ENCODE results near the gene DPM2.

DPM2 gene

DNA sequence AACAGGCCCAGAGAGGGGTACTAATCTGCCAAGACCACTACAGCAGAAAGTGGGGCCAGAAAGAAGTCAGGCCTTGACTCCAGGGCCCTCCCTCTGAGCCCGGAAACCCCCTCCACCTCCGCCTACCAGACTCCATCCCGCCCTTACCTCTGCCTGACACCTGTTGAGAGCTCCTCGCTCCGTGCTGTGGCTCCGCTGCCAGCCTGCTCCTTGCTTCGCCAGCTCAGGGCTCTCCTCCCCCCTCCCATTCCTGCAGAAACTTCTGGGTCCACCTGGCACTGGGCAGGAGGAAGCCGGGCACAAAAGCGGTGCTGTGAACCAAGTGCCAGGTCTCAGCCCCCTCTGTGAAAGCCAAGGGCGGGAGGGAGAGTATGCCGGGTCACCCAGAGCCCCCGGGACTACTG, 31.9 kb downstream of the DPM2 start:
- no peak overlapping the region for H3K4me3 ChIP-seq (ENCODE audit: low read length)
- TF ChIP-seq, protein P1, sequence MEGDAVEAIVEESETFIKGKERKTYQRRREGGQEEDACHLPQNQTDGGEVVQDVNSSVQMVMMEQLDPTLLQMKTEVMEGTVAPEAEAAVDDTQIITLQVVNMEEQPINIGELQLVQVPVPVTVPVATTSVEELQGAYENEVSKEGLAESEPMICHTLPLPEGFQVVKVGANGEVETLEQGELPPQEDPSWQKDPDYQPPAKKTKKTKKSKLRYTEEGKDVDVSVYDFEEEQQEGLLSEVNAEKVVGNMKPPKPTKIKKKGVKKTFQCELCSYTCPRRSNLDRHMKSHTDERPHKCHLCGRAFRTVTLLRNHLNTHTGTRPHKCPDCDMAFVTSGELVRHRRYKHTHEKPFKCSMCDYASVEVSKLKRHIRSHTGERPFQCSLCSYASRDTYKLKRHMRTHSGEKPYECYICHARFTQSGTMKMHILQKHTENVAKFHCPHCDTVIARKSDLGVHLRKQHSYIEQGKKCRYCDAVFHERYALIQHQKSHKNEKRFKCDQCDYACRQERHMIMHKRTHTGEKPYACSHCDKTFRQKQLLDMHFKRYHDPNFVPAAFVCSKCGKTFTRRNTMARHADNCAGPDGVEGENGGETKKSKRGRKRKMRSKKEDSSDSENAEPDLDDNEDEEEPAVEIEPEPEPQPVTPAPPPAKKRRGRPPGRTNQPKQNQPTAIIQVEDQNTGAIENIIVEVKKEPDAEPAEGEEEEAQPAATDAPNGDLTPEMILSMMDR (IDR thresholded peaks at IDR 0.05; ENCODE audit: insufficient read depth, low read depth, low read length, missing control alignments): no peak
- DNase-seq (ENCODE audit: low read depth): no peak

DNA sequence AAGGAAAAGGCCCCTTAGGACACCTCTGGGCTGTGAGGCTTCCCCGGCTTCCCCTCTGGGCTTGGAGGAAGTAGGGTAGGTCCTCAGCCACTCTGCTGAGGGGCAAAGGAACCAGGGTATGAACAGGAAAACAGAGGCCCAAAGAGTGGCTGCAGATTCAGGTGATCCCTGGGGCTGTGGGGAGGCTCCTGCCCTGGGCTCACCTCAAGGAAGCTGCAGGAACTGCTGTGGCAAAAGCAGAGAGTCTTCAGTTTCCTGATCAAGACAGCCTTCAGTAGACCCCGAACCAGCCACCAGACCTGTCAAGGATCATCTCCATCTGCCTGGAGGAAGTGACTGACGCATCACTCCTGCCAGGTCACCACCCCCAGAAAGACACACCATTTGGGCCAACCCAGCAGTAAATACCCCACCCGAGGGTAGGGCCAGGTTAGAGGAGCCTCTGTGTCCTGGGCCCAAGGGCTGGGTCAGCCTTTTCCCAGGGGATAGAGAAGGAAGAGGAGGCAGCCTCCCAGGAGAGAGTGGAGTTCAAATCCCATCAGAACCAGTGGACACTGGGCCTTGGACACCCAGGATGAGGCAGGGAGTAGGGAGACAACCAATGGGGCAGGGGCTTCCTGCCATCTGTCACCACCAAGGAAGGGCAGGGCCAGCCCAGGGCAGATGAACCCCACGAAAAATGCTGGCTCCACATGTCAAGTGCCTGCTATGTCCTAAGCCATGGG, 32.5 kb downstream of the DPM2 start:
- TF ChIP-seq, protein P1 (IDR thresholded peaks at IDR 0.05; ENCODE audit: insufficient read depth, low read depth, low read length, missing control alignments): no peak
- no peak for DNase-seq (ENCODE audit: low read depth)
- no peak overlapping the region for H3K4me3 ChIP-seq (ENCODE audit: low read length)

DNA sequence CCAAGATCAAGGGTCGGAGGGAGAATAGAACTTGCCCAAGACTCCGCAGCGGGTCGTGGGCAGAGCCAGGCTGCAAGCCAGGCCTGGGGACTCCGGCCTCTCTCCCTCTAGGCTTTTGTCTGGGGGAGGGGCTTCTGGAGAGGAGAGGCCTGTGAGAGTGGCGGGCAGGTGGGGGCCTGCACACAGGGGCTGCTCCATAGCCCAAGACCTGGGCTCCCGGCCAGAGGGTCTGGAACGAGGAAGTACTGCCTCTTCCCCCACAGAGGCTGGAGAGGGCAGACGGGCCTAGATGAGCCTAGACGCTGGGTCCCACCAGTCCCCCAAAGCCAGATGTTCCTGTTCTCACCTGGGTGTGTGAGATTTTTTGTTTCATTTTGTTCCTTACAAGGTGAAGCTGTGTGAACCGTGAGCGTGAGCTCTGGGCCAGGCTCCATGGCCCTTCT, 33.1 kb downstream of the DPM2 start:
- peak; percentile 54 for DNase-seq (ENCODE audit: low read depth)
- H3K4me3 ChIP-seq (ENCODE audit: low read length): no peak overlapping the region
- TF ChIP-seq, protein P1 (IDR thresholded peaks at IDR 0.05; ENCODE audit: insufficient read depth, low read depth, low read length, missing control alignments): no peak

DNA sequence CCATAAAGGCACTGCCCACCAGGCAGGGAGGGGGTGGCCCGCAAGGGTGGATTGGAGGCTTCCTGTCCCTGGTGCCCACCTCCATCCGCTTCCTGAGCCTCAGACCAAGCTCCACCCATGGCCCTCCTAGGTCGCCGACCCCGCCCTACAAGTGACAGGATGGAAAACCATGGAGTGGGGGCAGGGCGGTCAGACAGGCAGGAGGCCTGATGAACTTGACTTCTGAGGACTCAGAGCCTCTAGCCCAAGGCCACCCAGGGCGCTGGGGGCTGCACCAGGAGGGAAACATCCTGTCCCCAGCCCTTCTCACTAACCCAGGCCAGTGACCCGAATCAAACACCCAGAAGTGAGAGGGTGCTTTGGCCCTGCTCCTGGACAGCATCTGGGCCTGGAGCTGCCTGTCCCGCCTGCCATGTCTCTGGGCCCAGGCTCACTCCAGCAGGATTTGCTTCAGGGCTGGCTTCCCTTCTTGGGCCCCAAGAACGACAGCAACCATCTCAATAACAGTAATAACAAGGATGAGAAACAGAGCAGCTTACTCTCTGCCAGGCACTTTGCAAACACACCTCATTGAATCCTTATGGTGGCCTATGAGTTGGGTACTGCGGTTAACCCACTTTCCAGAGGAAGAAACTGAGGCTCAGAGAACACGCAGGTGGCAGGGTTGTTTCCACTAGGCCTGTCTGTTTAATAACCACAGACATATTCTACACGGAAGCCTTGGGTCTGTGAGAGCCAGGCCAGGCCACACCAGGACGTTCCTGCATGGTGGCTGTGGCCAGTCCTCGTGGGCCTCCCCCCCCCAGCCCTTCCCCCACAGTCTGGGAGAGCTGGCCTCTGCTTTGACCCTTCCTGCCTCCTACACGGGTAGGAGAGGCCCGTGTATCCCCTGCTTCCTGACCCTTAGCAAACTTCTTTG, 33.8 kb downstream of the DPM2 start:
- TF ChIP-seq, protein P1 (IDR thresholded peaks at IDR 0.05; ENCODE audit: insufficient read depth, low read depth, low read length, missing control alignments): no peak
- no peak for DNase-seq (ENCODE audit: low read depth)
- H3K4me3 ChIP-seq (ENCODE audit: low read length): no peak overlapping the region

DNA sequence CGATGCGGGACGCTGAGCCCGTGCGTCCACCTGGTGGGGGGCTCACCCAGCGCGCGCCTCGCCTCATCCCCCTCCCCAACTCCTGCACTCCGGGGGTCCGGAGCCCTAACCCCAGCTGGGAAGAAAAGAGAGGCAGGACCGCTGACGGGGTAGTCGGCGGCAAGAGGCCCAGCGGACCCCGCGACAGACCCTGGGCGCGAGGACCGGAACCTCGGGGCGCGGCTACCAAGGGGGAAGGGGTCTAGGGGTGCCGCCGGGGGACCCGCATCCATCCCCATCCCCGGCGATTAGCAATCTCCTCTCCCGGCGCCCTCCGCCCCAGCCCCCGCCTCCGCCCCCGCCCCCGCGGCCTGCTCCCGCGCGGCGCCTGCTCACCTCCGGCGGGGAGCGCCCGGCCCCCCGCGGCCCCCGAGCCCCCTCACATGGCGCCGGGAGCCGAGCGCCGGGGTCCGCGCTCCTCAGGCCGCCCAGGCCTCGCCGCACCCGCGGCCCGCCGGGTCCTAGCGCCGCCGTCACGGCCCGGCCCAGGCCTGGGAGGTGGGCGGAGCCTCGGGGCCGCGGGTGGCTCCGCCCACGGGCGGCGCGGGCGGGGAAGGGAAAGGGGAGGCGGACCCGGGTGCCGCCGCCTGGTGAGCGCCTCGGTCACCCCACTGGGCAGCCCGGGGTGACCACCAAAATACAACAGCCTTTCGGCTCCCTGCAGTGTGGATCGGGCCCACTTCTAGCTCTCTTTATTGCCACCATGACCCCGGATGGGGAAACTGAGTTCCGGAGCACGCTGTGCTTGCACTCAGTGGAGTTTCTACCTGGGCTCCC, 38.3 kb downstream of the DPM2 start, which contains the start of gene ST6GALNAC6:
Gene ST6GALNAC6, minus strand, starts transcription at position 476 of the 816 bp plus-strand sequence. CDS start 1,622 bp downstream, outside the sequence.
- TF ChIP-seq, protein P1 (IDR thresholded peaks at IDR 0.05; ENCODE audit: insufficient read depth, low read depth, low read length, missing control alignments): no peak
- H3K4me3 ChIP-seq (ENCODE audit: low read length): peak within 1 kb of the TSS; percentile 71
- peak; percentile 75 for DNase-seq (ENCODE audit: low read depth)

DNA sequence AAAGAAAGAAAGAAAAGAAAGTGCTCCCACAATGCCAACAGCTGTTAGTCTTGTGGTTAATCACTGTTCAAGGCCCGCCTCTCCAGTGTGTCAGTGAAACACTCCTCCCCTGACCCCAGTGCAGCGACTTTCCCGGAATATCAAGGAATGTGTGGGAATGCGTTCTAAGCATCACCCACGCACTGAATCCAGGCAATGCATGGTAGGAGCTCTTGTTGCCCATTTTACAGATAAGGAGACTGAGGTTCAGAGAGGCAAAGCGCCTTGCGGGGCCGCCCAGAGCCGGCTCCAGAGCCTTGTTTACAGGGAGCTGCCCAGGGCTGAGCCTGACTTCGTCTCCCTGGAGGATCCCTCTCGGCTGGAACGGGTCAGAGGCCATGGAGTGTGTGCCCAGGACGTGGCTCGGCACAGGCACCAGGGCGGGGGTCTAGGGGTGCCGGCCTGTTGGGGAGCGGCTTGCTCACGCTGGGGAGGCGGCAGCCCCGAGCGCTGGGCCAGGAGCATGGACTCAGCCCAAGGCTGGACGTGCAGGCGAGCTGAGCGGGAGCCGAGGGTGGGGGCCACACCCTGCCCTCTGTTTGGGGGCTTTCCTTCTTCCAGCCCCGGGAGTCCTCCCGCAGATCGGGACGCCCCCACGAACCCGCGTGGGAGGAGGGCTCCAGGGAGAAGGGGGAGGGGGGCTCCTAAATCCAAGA, 39.1 kb downstream of the DPM2 start:
- TF ChIP-seq, protein P1 (IDR thresholded peaks at IDR 0.05; ENCODE audit: insufficient read depth, low read depth, low read length, missing control alignments): no peak
- H3K4me3 ChIP-seq (ENCODE audit: low read length): peak overlapping the region; percentile 71
- DNase-seq (ENCODE audit: low read depth): peak; percentile 63
